Inflammatory macrophage (primary cell): ENCODE measurements around the gene SLC17A9.

Experiments
- DNase-seq, 2 donors: peaks; one replicate each; pipeline ENCODE4 v3.0.0-alpha.2; 2020 to 2022
- total RNA-seq, 18 experiments: gene quantifications; one replicate each; lab custom pipeline; 2026; ENCODE audit warnings: mixed read lengths in 6 of 18, inconsistent platforms in 2 of 18; lab: John Stamatoyannopoulos, UW

SLC17A9 gene, protein sequence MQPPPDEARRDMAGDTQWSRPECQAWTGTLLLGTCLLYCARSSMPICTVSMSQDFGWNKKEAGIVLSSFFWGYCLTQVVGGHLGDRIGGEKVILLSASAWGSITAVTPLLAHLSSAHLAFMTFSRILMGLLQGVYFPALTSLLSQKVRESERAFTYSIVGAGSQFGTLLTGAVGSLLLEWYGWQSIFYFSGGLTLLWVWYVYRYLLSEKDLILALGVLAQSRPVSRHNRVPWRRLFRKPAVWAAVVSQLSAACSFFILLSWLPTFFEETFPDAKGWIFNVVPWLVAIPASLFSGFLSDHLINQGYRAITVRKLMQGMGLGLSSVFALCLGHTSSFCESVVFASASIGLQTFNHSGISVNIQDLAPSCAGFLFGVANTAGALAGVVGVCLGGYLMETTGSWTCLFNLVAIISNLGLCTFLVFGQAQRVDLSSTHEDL
- 18.1 to 145 (median 67.6) reads per million in 18 experiments for total RNA-seq

DNA sequence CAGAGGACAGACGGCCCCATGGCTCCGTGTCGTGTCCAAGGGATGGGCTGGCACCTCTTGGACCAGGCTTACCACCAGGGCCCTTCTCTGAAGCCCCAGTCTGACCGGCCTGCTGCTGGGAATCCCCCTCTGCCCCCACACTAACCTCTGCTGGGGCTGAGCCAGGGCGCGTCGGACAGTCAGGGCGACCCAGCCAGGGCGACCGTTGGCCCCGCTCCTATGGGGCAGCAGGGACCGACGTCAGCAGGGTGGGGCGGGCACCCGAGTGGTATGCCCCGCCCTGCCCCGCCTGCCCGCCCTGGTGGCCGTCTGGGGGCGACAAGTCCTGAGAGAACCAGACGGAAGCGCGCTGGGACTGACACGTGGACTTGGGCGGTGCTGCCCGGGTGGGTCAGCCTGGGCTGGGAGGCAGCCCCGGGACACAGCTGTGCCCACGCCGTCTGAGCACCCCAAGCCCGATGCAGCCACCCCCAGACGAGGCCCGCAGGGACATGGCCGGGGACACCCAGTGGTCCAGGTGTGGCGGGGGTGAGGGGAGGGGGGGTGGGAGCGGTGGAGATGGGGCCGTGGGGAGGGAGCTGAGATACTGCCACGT, at the start of gene SLC17A9:
SLC17A9 (plus strand) TSS at position 337 of the 595 bp plus-strand sequence; CDS start at position 459, 122 bp downstream.
- peak; percentile 88 to 95 for DNase-seq

DNA sequence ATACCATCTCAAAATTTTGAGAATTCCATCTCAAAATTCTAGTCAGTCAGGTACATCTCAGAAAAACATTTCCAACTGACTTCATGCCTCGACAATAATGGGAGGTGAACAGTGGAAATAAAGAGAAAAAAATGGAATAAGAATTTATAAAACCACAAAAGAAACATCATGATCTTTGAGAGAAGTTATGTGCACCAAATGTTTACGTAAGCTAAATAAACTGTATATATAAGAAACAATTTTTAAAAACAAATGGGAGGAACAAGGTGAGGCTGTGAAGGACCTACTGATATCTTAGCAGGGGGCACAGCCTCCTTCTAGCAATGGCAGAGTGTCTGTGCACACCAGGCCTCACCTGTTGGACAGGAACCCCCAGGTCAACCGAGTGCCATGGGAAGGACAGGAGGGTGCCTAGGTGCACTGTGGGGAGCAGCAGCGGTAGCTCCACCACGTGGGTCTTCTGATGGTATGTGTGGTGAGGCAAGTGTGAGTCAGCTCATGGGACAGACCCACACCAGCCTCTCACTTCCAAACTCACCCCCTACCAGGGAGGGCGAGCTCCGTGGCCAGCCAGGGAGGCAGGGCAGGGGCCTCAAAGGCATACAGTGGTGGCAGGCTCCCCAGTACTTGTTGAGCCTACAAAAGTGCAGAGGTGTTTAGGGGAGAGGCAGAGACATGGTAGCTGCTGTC, 49.4 kb upstream of the SLC17A9 start:
- DNase-seq: no peak

DNA sequence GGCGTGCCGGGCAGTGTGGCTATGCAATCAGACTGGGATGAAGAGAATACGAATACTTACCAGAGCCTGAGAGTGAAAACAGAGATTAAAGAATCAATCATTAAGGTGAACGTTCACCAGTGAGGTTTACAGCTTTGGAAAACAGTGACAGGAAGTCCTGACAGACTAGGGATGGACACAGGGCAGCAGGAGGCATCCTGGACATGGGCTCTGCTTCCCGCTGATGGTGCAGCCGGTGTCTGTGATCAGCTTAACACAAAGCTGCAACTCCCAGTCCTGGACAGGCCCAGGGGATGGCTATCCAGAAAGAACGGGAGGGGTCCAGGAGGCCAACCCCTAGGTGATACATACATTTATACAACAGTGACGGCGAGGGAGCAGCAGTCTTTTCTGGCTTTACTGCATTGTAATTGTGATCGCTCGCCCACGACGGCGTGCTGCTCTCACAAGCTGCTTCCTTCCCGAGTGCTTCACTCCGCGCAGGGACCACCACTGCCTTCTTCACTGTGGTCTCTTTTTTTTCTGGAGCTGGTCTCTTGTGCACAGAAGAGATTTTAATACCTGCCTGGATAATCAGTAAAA, 46.9 kb upstream of the SLC17A9 start:
- no peak for DNase-seq

DNA sequence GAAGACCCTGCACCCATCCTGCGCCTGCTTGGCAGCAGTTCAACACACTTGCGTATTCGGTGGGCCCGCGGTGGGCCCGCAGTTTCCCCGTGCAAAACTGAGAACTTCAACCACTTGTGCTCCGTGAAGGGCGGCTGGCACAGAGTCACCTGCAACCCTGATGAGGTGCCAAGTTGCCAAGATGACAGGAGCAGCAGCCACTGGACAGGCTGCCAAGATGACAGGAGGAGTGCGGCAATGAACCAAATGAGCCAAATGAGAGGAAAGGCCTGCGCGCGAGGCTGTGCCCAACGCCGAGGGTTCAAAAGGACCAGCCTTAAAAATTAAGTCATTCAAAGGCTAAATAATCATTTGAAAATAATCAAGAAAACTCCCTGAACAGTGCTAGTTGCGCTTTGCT, 46.3 kb upstream of the SLC17A9 start:
- DNase-seq: no peak

DNA sequence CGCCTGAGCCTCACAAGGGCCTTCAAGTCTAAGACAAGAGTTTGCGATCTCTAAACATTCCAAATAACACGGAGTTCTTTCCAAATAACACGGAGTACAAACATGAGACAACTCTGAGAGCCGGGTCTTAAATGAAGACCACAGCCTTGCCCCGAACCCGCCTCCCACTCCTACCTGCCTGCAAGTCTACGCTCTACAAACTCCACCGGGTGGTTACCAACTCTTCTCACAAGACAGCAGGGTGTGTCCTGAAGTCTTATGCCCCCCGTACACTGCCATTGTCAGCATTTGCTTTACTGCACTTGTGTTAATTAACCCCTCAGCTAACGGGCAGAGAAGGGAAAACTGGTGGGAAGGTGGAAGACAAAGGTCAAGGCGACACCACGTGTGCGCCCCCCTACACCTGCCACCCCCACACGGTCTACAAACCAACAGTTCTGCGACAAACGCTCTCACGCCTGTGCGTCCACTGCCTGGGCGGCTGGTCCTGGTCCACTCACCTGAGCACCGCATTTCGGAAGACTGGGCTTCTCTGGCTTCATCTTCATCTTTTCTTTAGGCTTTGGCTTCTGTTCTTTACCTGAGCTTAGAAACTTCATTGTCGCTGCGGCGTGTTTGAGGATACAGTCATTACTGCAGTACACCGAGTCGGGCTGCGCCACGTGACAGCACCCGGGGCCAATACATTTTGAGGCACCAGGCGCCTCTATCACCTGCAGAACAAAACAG, 45.7 kb upstream of the SLC17A9 start:
- no peak for DNase-seq

DNA sequence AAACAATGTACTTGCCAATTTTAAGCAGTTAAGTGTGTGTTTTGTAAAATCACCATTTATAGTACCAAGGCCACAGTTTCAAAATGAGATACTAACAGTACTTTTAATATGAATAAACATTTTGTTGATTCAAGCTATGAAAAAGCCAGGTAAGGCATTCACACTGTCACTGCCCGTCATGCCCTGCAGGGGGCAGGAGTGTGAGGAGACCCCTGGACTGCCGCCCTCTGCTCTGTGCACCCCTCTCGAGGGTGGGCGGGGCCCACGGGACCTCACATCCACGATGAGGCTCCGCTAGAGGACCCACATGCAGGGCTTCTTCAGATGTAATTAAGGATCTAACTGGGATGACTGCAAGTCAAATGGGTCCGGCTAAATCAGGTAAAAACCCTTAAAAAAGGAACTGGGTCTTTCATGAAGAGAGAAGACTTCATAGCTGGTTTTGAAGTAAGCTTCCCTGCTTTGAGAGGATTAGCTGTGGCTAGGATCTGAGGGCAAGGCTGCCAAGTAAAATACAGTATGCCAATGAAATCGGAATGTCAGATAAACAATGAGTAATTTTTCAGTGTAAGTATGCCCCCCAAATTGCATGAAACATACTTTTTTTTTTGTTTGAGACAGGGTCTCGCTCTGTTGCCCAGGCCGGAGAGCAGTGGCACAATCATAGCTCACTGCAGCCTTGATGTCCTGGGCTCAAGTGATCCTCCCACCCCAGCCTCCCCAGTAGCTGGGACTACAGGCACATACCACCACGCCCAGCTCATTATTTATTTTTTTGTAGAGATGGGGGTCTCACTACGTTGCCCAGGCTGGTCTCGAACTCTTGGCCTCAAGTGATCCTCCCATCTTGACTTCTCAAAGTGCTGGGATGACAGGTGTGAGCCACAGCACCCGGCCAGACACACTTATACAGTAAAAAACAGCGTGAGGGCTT, 44.9 kb upstream of the SLC17A9 start:
- no peak for DNase-seq

DNA sequence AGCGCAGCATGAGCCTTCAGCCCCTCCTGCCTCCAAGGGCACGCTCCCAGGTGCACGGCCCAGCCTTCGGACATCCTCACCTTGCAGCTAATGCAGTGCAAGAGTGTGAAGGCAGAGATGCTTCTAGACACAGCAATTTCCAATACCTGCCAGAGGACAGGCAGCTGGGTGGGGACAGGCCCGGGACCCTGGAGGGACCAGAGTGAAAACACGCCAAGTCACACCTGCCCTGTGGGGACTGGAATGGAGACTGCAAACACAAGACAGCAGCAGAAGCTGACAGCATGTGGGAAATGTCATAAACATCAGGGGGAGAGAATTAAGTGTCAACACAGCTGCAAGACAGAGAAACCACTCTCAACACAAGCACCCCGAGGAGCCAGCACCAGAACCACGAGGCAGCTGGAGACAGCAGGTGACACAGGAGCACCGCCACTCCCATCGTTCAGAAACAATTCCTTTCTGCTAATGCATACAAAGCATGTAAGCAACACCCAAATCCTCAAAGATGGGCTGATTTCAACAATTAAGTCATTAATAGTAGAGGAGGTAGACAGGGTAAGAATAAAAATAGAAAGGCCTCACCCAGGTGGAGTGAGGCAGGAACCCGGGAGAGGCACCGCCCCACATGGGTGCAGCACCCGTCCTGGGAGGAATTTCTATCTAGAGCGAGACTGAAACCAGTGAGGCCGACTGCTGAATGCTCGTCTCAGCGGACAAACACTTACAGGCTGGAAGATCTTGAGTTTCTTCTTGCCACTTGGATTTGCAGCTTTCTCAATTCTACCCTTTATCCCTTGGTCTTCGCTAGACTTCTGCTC, 43.3 kb upstream of the SLC17A9 start:
- no peak for DNase-seq

DNA sequence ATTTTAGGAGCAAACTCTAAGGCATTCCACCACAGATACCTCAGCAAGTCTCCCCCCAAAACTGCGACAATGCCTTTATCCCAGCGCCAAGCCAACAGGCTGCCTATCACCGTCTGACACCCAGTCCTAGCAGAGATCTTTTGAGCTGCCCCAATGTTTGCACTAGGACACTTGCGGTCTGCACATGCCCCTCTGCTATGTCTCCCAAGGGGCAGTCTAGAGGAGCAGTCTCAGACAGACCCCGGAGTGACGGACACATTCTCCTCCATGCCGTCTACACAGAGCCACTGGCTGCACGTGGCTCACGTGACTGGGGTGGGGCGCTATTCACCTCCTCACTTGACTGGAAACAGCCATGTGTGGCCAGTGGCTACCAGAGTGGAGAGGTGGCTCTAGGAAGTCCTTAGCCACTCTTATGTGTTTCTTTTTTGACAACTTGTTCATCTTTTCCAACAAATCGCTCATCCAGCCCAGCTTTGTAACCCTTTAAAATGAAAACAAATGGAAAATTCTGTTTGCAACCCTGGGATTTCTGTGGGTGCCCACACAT, 42.2 kb upstream of the SLC17A9 start:
- no peak for DNase-seq

DNA sequence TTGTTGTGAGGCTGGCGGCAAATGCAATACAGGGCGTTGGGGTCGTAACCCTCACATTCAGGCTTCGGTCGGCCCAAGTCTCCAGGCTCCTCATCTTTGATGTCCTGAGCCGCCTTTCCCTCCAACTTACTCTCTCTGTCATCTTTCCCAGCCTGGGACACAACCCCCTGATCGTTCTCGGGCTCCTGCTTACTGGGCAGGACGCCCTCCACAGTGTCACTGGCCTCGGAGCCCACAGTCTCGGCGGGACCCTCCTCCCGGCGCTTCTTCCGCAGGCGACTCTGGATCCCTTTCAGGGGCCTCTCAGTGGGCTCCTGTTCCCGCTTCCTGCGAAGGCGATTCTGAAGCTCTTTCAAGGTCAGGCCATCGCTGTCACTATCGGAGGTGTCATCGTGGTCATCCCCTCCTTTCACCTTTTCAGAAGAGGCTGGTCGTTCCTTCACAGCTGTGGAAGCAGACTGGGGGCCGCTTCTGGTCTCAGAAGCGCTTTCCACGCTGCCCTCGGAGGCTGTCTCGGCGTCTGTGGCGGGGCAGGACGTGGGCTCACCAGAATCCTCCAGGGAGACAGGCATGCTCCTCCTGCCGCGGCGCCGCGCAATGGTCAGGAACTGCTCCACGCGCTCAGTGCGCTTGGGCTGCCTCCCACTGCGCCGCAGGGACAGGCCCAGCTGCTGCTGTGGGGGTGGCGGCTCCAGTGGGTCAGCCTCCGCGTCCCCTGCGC, 41.6 kb upstream of the SLC17A9 start:
- no peak for DNase-seq

DNA sequence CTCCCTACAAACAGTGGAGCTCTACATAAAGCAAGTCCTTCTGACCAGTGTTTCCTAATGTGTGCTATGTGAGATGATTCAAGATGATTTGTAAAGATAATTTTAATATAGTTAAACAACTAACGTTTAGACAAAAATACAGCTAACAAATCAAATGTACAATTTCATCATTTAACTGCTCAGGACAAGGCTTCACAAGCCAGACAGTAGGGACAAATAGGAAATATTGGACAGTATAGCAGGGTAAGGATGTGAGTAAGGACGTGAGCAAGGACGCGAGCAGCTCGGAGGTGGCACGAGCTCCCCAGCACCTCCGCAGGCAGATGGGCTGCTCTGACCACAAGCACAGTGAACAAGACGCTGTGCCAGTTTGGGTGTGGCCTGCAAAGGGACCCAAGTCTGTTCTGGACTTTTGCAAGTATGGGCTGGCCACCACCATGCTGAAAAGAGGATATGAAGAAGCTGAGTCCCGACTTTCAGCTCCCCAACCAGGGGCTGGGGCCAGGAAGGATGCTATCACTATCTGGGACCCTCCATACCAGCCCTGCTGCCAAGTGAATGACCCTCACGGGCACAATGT, 40.7 kb upstream of the SLC17A9 start:
- DNase-seq: no peak

DNA sequence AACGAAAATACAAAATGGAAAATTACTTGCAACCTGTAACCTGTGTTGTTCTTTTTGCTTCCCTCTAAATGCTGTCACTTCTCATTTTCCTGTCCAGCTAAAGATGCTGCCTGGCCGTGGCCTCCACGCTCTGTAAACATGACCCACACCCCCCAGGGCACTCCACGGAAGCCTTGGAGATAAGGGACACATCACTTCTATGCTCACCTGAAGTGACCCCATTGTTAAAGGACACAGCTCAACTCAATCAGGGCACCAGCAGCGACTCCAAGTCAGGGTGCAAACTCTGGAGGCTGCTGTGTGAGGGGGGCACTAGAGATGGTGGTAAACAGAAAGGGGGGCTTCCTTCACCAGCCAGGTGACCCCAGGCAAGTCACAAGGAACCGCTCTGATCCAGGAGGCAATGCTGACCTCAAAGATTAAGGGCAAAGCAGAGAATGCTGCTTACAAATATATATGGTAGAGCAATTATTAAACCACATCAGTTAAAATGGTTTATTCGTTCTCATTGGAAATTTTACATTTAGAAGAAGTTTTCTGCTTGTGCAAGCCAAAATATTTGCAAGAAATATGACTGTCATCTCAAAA, 39.4 kb upstream of the SLC17A9 start:
- DNase-seq: no peak

DNA sequence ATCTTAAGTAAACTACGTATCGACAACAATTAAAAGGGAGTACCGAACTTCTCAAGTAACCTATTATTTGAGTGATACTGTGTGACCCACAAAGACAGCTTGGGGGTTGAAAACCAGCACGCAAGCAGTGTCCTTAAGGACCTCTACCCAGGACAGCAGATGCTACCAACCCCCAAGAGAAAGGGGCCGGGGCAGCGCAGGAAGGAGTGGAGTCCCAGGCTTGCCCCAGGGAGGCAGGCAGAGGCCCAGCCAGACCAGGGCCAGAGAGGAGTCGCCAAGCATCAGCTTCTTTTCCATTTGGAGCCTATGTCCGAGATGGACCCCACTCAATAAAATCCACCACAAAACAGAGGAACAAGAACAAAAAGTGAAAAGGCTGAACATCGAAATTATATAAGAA, 38.1 kb upstream of the SLC17A9 start:
- DNase-seq: no peak

DNA sequence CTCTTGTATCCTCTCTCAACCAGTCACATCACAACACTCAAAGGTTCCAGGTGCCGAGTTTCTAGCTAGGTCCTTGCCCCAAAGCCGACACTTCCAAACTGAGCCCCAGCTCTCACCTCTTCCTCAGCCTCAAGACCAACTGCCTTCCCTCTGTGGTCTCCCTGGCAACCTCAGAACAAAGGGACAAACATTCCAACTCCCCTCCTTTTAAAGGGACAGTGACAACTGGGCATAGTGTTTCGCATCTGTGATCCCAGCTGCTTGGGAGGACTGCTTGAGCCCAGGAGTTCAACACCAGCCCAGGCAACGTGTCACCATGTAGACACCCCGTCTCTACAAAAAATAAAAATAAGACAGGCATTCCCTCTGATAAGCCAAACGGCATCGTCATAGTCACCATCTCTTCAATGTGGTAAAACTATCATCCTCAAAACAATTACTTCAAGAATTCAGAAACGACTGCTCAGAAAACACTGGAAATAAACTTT, 37.5 kb upstream of the SLC17A9 start:
- DNase-seq: peak; percentile 10 to 22

DNA sequence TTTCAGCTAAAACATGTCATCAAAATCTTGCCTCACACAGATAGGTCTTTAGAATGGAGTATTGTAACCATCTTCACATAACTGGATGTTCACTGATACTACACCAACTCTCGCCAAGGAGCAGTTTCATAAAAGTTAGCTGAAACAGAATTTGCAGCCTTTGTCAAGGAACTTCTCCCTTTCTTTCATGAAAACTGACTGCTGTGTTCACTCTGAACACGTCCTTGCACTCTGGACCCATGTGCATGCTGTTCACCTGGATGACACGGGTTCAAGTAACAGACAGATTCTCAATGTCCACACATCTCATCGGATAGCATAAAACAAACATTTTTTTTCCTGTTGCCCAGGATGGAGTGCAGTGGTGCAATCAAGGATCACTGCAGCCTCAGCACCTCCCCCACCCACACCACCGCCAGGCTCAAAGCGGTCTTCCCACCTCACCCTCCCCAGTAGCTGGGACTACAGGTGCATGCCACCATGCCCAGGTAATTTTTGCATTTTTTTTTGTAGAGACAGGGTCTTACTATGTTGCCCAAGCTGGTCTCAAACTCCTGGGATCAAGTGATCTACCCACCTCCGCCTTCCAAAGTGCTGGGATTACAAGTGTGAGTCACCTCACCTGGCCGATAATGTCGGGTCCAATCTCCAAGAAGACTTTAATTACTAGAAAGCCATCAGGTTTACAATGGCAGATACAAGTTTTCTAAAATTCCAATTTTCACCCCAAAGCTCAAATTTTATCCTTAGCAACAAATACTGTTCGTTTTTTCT, 35.6 kb upstream of the SLC17A9 start:
- no peak for DNase-seq

DNA sequence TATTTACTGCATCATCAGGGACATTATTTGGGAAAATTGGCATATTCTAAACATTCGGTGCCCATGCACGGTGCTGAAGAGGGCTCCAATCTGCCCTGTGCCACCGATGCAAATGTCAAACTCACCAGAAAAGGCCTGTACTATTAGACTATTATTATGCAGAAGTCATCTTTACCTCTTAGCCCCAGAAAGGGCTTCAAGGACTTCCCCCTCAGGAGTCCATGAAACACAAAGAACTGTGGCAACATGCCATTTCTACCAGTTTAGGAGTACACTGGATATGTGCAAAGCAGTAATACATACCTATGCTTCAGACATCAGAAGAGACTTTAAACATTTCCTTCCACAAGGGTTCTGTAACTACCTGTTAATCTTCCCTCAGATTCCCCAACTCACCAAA, 34.8 kb upstream of the SLC17A9 start:
- no peak for DNase-seq

DNA sequence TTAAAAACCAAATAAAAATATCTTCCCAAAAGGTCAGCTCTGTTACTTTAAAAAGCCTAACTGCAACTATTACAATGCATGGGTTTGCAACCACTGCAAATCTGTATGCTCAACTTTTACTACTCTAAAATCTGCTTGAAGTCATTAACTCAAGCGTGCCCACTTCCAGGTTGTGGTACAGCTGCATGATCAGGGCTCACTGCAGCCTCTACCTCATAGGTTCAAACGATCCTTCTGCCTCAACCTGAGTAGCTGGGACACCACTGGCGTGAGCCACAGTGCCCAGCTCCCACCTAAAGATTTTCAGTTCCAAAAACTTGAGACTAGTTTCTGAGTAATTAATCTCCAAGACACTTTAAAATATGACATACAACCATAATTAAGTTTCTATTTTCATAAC, 34.4 kb upstream of the SLC17A9 start:
- no peak for DNase-seq

DNA sequence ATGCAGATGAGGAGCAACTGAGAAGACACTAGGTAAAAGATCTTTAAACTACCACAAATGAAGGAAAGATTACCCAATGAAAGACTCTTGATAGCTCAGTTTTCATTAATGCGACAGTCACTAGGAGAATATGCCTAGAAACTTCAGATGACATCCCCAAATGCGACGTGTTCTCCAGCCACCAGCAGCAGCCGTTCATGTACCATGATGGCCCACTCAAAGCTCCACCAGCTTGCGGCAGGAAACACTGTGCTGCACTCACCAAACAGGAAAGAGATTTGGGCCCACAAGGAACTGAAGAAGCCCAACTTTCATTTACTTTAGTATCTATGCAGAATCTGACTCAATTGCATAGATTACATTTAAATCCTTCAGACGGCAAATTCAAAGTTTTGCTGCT, 33.7 kb upstream of the SLC17A9 start:
- DNase-seq: no peak
